DOHH2 (cell line): ENCODE data around the gene TSPAN11.

Experiments used
- H3F3A ChIP-seq: fragments of 200-600 bp; sonication (generic), shearing (Covaris generic); 2 replicates; pipeline ENCODE4 v1.6.0; 2016; ENCODE audit warnings: antibody characterized with exemption, mild to moderate bottlenecking; ENCODE audit not compliant: control insufficient read depth, insufficient read depth
- H3K27ac ChIP-seq: fragments of 200-600 bp; sonication (generic); 2 replicates; pipeline ENCODE4 v1.5.1; 2014; ENCODE audit warnings: low read depth, mild to moderate bottlenecking, low read length, moderate library complexity
- H3K27me3 ChIP-seq: fragments of 200-600 bp; sonication (generic); 2 replicates; pipeline ENCODE4 v1.6.1; 2014; ENCODE audit warnings: mild to moderate bottlenecking, low read length, mixed read lengths; ENCODE audit not compliant: control insufficient read depth
- H3K36me3 ChIP-seq: fragments of 200-600 bp; sonication (generic); 2 replicates; pipeline ENCODE4 v1.6.1; 2014; ENCODE audit warnings: mild to moderate bottlenecking, low read length, moderate library complexity, mixed read lengths; ENCODE audit not compliant: control insufficient read depth
- H3K4me1 ChIP-seq: fragments of 200-600 bp; sonication (generic); 2 replicates; pipeline ENCODE4 v1.6.1; 2014; ENCODE audit warnings: mild to moderate bottlenecking, low read length, mixed read lengths; ENCODE audit not compliant: control insufficient read depth
- H3K4me2 ChIP-seq: fragments of 200-600 bp; sonication (generic); 2 replicates; pipeline ENCODE4 v1.6.0; 2014; ENCODE audit warnings: mild to moderate bottlenecking, low read length, moderate library complexity
- H3K4me3 ChIP-seq: fragments of 200-600 bp; sonication (generic); 2 replicates; pipeline ENCODE4 v1.5.1; 2014; ENCODE audit warnings: mild to moderate bottlenecking, low read length, mixed read lengths
- H3K79me2 ChIP-seq: fragments of 200-600 bp; sonication (generic); 2 replicates; pipeline ENCODE4 v1.6.1; 2014; ENCODE audit warnings: mild to moderate bottlenecking, low read length, mixed read lengths; ENCODE audit not compliant: control insufficient read depth
- H3K9me2 ChIP-seq: fragments of 200-600 bp; sonication (generic); replicated peaks from 2 replicates; pipeline ENCODE4 v1.6.1; 2014; ENCODE audit warnings: mild to moderate bottlenecking, low read length, mixed read lengths; ENCODE audit not compliant: control insufficient read depth
- H3K9me3 ChIP-seq: fragments of 200-600 bp; sonication (generic); 2 replicates; pipeline ENCODE4 v1.6.1; 2014; ENCODE audit warnings: antibody characterized with exemption, low read length, mixed read lengths; ENCODE audit not compliant: control insufficient read depth, insufficient read depth
- H4K20me1 ChIP-seq: fragments of 200-600 bp; sonication (generic); 2 replicates; pipeline ENCODE4 v1.6.0; 2014; ENCODE audit warnings: low read depth, mild to moderate bottlenecking, antibody characterized with exemption, low read length, moderate library complexity; ENCODE audit not compliant: control insufficient read depth, insufficient read depth
- EZH2phosphoT487 ChIP-seq: fragments of 200-600 bp; sonication (generic); IDR thresholded peaks from 2 replicates; pipeline ENCODE4 v1.6.1; 2017; ENCODE audit warnings: borderline replicate concordance, mild to moderate bottlenecking, antibody characterized with exemption, low read length, moderate library complexity, mixed read lengths
- TF ChIP-seq, protein P1 (sequence below): fragments of 200-600 bp; sonication (generic); IDR thresholded peaks from one replicate; pipeline ENCODE4 v1.5.1; 2014; ENCODE audit warnings: antibody characterized with exemption, mild to moderate bottlenecking, low read depth, low read length; ENCODE audit not compliant: poor library complexity, severe bottlenecking

TSPAN11 gene

DNA sequence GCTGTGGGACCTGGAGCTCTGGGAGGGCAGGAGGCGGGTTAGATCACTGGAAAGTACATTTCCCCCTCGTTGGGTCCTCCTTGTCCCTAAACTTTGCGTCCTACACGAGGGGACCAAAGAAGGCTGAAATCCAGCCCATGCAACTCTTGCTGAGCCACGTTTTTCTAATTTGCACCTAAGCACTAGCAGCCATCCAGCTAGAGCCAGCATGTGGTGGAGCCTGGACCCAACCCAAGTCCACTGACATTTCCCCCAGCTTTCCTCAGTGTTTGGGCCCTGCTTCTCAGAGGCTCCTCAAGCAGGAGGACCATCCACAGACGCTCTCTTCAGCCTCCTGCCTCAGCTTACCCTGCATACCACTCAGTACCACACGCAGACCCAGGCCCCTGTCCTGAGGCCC lies 49.7 kb downstream of the TSPAN11 start:
- H3K79me2 ChIP-seq: no peaks in the 10 kb centered on the region
- H3K36me3 ChIP-seq: no peaks in the 10 kb centered on the region
- H3K4me2 ChIP-seq: no peak overlapping the region
- TF ChIP-seq EZH2phosphoT487: no peak
- TF ChIP-seq, protein P1, sequence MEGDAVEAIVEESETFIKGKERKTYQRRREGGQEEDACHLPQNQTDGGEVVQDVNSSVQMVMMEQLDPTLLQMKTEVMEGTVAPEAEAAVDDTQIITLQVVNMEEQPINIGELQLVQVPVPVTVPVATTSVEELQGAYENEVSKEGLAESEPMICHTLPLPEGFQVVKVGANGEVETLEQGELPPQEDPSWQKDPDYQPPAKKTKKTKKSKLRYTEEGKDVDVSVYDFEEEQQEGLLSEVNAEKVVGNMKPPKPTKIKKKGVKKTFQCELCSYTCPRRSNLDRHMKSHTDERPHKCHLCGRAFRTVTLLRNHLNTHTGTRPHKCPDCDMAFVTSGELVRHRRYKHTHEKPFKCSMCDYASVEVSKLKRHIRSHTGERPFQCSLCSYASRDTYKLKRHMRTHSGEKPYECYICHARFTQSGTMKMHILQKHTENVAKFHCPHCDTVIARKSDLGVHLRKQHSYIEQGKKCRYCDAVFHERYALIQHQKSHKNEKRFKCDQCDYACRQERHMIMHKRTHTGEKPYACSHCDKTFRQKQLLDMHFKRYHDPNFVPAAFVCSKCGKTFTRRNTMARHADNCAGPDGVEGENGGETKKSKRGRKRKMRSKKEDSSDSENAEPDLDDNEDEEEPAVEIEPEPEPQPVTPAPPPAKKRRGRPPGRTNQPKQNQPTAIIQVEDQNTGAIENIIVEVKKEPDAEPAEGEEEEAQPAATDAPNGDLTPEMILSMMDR: no peak
- H3K9me3 ChIP-seq: no peaks in the 10 kb centered on the region
- no peak overlapping the region for H3K4me3 ChIP-seq
- no peaks in the 10 kb centered on the region for H3K4me1 ChIP-seq
- no peak overlapping the region for H3K27ac ChIP-seq
- H3F3A ChIP-seq: no peaks in the 10 kb centered on the region
- no peaks in the 10 kb centered on the region for H3K27me3 ChIP-seq
- no peaks in the 10 kb centered on the region for H4K20me1 ChIP-seq
- H3K9me2 ChIP-seq: no peaks in the 10 kb centered on the region

DNA sequence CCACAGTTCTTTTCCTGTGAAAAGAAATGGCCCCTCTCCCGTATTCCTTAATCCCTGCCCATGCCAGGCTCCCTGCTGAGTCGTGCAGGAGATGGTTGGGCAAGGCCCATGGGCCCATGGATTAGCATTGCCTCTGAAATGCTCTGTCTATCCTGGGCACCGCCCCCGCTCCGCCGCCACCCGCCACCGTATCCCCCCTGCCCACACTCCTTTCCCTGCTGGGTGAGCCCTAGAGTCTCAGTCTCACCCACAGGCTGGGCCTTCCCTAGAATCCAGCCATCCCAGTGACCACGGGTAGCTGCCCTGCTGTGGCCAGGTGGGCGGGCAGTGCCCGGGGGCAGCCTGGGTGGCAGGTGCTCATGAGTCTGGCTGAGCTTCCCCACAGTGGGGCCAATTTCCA lies 50.6 kb downstream of the TSPAN11 start:
- no peak for TF ChIP-seq EZH2phosphoT487
- TF ChIP-seq, protein P1: no peak

DNA sequence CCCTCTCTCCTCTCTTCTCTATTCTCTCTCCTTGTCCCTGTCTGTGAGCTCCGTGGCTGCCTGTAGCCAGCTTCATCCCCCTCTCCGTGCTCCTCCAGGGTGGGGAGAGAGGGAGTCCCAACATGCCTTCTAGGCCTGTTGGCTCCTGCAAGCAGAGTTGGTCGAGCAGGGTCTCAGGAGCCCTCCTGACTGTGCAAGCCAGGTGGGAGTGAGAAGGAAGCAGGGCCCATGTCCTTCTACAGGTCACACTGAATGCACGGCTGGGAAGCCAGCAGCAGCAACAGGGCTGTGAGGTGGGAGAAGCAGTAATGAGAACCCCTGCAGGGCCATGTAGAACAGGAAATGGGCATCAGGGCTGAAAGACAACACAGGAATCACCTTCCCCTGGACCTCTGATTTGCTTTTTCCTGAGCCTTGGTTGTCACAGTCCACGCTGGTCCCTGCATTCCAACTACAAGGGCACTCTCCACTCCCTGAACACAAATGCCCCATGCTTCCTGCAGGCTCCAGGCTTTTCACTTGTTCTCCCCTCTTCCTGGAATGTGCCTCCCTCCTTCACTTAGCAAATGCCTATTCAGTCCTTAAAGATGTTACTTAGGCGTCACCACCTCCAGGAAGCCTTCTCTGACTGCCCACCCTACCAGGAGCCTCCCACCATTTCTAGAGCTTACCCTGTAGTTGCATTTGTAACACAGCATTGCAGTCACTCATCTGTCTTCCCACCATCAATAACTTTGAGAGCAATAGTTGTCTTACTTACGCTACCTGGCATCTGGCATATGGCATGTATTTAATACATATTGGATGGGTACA lies 51.2 kb downstream of the TSPAN11 start:
- TF ChIP-seq EZH2phosphoT487: no peak
- TF ChIP-seq, protein P1: no peak
- no peaks in the 10 kb centered on the region for H3K27me3 ChIP-seq
- H3F3A ChIP-seq: no peaks in the 10 kb centered on the region
- H3K79me2 ChIP-seq: no peaks in the 10 kb centered on the region
- H3K4me1 ChIP-seq: no peaks in the 10 kb centered on the region
- no peaks in the 10 kb centered on the region for H4K20me1 ChIP-seq
- H3K27ac ChIP-seq: no peak overlapping the region
- no peaks in the 10 kb centered on the region for H3K36me3 ChIP-seq
- H3K4me2 ChIP-seq: no peak overlapping the region
- H3K9me2 ChIP-seq: no peaks in the 10 kb centered on the region
- H3K9me3 ChIP-seq: no peaks in the 10 kb centered on the region
- H3K4me3 ChIP-seq: no peak overlapping the region

More for the DNA sequence above, 50.6 kb downstream of the TSPAN11 start:
- Histone ChIP-seq H3K4me1 (no peaks in the 10 kb centered on the region), H3K9me3 (no peaks in the 10 kb centered on the region), H3F3A (no peaks in the 10 kb centered on the region), H3K4me3 (no peak overlapping the region), H3K4me2 (no peak overlapping the region), H3K79me2 (no peaks in the 10 kb centered on the region), H3K9me2 (no peaks in the 10 kb centered on the region), H3K36me3 (no peaks in the 10 kb centered on the region), H3K27me3 (no peaks in the 10 kb centered on the region), H4K20me1 (no peaks in the 10 kb centered on the region), H3K27ac (no peak overlapping the region)
